K562 (cell line): ENCODE measurements around the gene EDN2. TPM values are rescaled to one million over a fixed set of nuclear protein-coding genes. Genes with fewer than 3 reads are reported as not detected.

Experiments
- ATAC-seq: fragments of 200-7000 bp; cut with Tn5 transposase; 3 replicates; pipeline ENCODE4 v1.9.1; 2020; ENCODE audit warnings: moderate library complexity
- BruUV-seq: library from RNA; stranded (reverse); fragments of 400-500 nt; replicated peaks from 2 replicates; lab custom pipeline; 2021; lab: Mats Ljungman, UMichigan
- CTCF ChIA-PET: fragments of 300-600 bp; formaldehyde crosslinking; extraction: SDS; loops from one replicate; lab custom pipeline; 2021; ENCODE audit warnings: low intra/inter-chr PET ratio; lab: Yijun Ruan, JAX
- POLR2A ChIA-PET: fragments of 300-600, 350-650 bp; sonication (Branson Sonifier 250); formaldehyde crosslinking; extraction: SDS; loops from one replicate; lab custom pipeline; 2021; ENCODE audit warnings: antibody characterized with exemption, inconsistent platforms; lab: Yijun Ruan, JAX
- DNase-seq, 4 experiments: peaks; one replicate each; pipeline versions ENCODE4 v3.0.0 to v3.0.0-alpha.2; 2011 to 2018; ENCODE audit warnings: low spot score in 3 of 4, mixed read lengths in 3 of 4; ENCODE audit errors: extremely low read depth in 1 of 4
- FAIRE-seq: peaks from 2 replicates; lab custom pipeline; 2011; peaks lifted over from hg19 to GRCh38; lab: Jason Lieb, UNC
- H2AFZ ChIP-seq: 2 replicates; pipeline ENCODE4 v1.6.0; 2011; ENCODE audit warnings: low read depth, low read length, control low read depth, inconsistent platforms
- H3K27ac ChIP-seq: fragments of 200-600 bp; 3 replicates; pipeline ENCODE4 v1.8.0; 2011; ENCODE audit warnings: low read depth, mild to moderate bottlenecking, control low read depth, inconsistent platforms, low read length, moderate library complexity, mixed read lengths; ENCODE audit errors: extremely low read depth
- H3K27me3 ChIP-seq, 2 experiments: fragments of 300-600 bp in 1 of 2; 2 replicates in 1 of 2; 3 replicates in 1 of 2; pipeline versions ENCODE4 v1.6.0 to v1.8.0; 2011; ENCODE audit warnings: inconsistent platforms in 2 of 2, low read length in 2 of 2, mild to moderate bottlenecking in 1 of 2, mixed read lengths in 1 of 2, moderate library complexity in 1 of 2; ENCODE audit not compliant: control insufficient read depth in 2 of 2, insufficient read depth in 2 of 2
- H3K36me3 ChIP-seq: fragments of 300-600 bp; 3 replicates; pipeline ENCODE4 v1.8.0; 2011; ENCODE audit warnings: mild to moderate bottlenecking, low read length, inconsistent platforms; ENCODE audit not compliant: control insufficient read depth, insufficient read depth
- H3K4me1 ChIP-seq, 2 experiments: fragments of 200-600 bp in 1 of 2; replicated peaks in 1 of 2; 2 replicates in 1 of 2; 3 replicates in 1 of 2; pipeline versions ENCODE4 v1.5.1 to v1.8.0; 2011; ENCODE audit warnings: inconsistent platforms in 2 of 2, low read length in 2 of 2, mild to moderate bottlenecking in 1 of 2, mixed read lengths in 1 of 2, moderate library complexity in 1 of 2; ENCODE audit not compliant: control insufficient read depth in 2 of 2, insufficient read depth in 2 of 2
- H3K4me2 ChIP-seq: 2 replicates; pipeline ENCODE4 v1.6.1; 2011; ENCODE audit warnings: low read length, control low read depth, inconsistent platforms, mixed read lengths; ENCODE audit not compliant: insufficient read depth
- H3K4me3 ChIP-seq: fragments of 200-600 bp; sonication (generic), shearing (Covaris generic); 2 replicates; pipeline ENCODE4 v1.5.1; 2016; ENCODE audit warnings: control low read depth, inconsistent platforms
- H3K79me2 ChIP-seq: fragments of 200-600 bp; 3 replicates; pipeline ENCODE4 v1.8.0; 2011; ENCODE audit warnings: low read length, inconsistent platforms; ENCODE audit not compliant: control insufficient read depth, insufficient read depth
- H3K9ac ChIP-seq, 2 experiments: 2 replicates each; pipeline versions ENCODE4 v1.6.0 to v1.6.1; 2011; ENCODE audit warnings: low read depth in 2 of 2, low read length in 2 of 2, control low read depth in 1 of 2, inconsistent platforms in 1 of 2, mild to moderate bottlenecking in 1 of 2, mixed read lengths in 1 of 2; ENCODE audit not compliant: insufficient read depth in 1 of 2
- H3K9me1 ChIP-seq: one replicate; pipeline ENCODE4 v1.6.0; 2011; ENCODE audit warnings: inconsistent platforms, mild to moderate bottlenecking, low read length, moderate library complexity; ENCODE audit not compliant: control insufficient read depth, insufficient read depth
- H3K9me3 ChIP-seq: replicated peaks from 2 replicates; pipeline ENCODE4 v1.5.1; 2011; ENCODE audit warnings: low read depth, low read length, inconsistent platforms; ENCODE audit not compliant: control insufficient read depth, insufficient read depth
- H4K20me1 ChIP-seq: replicated peaks from 2 replicates; pipeline ENCODE4 v1.6.1; 2011; ENCODE audit warnings: low read length, inconsistent platforms, mixed read lengths; ENCODE audit not compliant: control insufficient read depth, insufficient read depth
- DDX20 ChIP-seq: fragments of 450-650 bp; IDR thresholded peaks from 2 replicates; pipeline ENCODE4 v1.6.1; 2016; ENCODE audit warnings: missing genetic modification characterization, low read depth, mild to moderate bottlenecking, missing compliant biosample characterization, moderate library complexity
- DNMT1 ChIP-seq: fragments of 450-650 bp; IDR thresholded peaks from 2 replicates; pipeline ENCODE4 v1.6.1; 2016; ENCODE audit warnings: antibody characterized with exemption, mild to moderate bottlenecking
- ETV5 ChIP-seq: sonication (generic); formaldehyde crosslinking; IDR thresholded peaks from 2 replicates; pipeline ENCODE4 v1.4.0; 2020; ENCODE audit warnings: low read depth, mild to moderate bottlenecking, missing genetic modification reagents
- HDAC6 ChIP-seq: IDR thresholded peaks from 2 replicates; pipeline ENCODE4 v1.6.1; 2012; ENCODE audit warnings: low read depth, mild to moderate bottlenecking, control low read depth, inconsistent platforms, low read length, moderate library complexity
- HLTF ChIP-seq: fragments of 450-650 bp; IDR thresholded peaks from 2 replicates; pipeline ENCODE4 v1.6.1; 2016
- KAT2B ChIP-seq: IDR thresholded peaks from one replicate; pipeline ENCODE4 v1.6.1; 2012; ENCODE audit warnings: low read depth, mild to moderate bottlenecking, control low read depth, inconsistent platforms, low read length, moderate library complexity
- MAFG ChIP-seq: fragments of 450-650 bp; conservative IDR thresholded peaks from 2 replicates; pipeline ENCODE4 v1.6.1; 2016; ENCODE audit warnings: missing genetic modification characterization, missing compliant biosample characterization
- PHF20 ChIP-seq: fragments of 450-650 bp; IDR thresholded peaks from 2 replicates; pipeline ENCODE4 v1.6.1; 2018; ENCODE audit not compliant: partially characterized antibody
- POLR3G ChIP-seq: IDR thresholded peaks from 2 replicates; pipeline ENCODE4 v1.6.1; 2011; ENCODE audit not compliant: insufficient read length, insufficient replicate concordance; ENCODE audit errors: extremely low read depth
- SMAD1 ChIP-seq: fragments of 150-350 bp; IDR thresholded peaks from 2 replicates; pipeline ENCODE4 v1.6.1; 2014; ENCODE audit warnings: low read length, low read depth; ENCODE audit not compliant: partially characterized antibody
- TFAM ChIP-seq: fragments of 250-450 bp; sonication (Bioruptor Pico); conservative IDR thresholded peaks from 2 replicates; pipeline ENCODE4 v1.5.0; 2021; ENCODE audit warnings: mild to moderate bottlenecking, moderate library complexity
- ZNF175 ChIP-seq: fragments of 200-800 bp; sonication (Bioruptor generic); IDR thresholded peaks from 2 replicates; pipeline ENCODE4 v1.6.1; 2016; ENCODE audit warnings: low read depth, mild to moderate bottlenecking, missing genetic modification characterization, missing compliant biosample characterization
- ZNF24 ChIP-seq: fragments of 450-650 bp; IDR thresholded peaks from 2 replicates; pipeline ENCODE4 v1.6.1; 2016
- ZNF511 ChIP-seq: sonication (generic); formaldehyde crosslinking; IDR thresholded peaks from 2 replicates; pipeline ENCODE4 v1.8.0; 2022; ENCODE audit warnings: mild to moderate bottlenecking, missing genetic modification reagents
- ZNF780A ChIP-seq: fragments of 250-450 bp; sonication (Bioruptor Pico); IDR thresholded peaks from 2 replicates; pipeline ENCODE4 v1.5.0; 2021; ENCODE audit warnings: mild to moderate bottlenecking
- WGBS: fragments of 100-300 bp; shearing (Covaris generic); methylation state at CpG from one replicate; pipeline ENCODE4 v1.1.6; 2016; ENCODE audit warnings: low coverage, mixed read lengths; ENCODE audit not compliant: insufficient coverage; ENCODE audit errors: missing lambda C conversion rate; 5-methylcytosine and 5-hydroxymethylcytosine counted together
- in situ Hi-C: fragments of 300-500 bp; cut with MboI; formaldehyde crosslinking; loops from 4 replicates; pipeline ENCODE4 v1.15.0; 2018; ENCODE audit warnings: inconsistent platforms, mixed read lengths
- intact Hi-C: fragments of 100-400 bp; cut with micrococcal nuclease; formaldehyde crosslinking; loops from 2 replicates; pipeline ENCODE4 v1.14.2; 2022
- polyA plus RNA-seq, 8 experiments: library from polyadenylated mRNA; depleted of rRNA in 4 of 8; stranded (reverse) in 5 of 8; unstranded in 3 of 8; fragments of >200 nt; fragmentation: Nextera tagmentation in 2 of 8; fragmentation: Illumina TruSeq in 1 of 8; extraction: Ambion mirVana in 2 of 8; extraction: Trizol in 1 of 8; gene quantifications; 2 replicates each; pipeline versions ENCODE4 v1.2.1 to v1.2.3, GENCODE V29; 2011 to 2014; ENCODE audit warnings: inconsistent platforms in 1 of 8, missing spikeins in 1 of 8
- total RNA-seq, 7 experiments: library from RNA; depleted of rRNA in 6 of 7; stranded (reverse); fragments of >200 nt in 6 of 7; fragmentation: Illumina TruSeq in 2 of 7; extraction: Trizol in 2 of 7; gene quantifications; 2 replicates each; pipeline versions ENCODE4 v1.2.1 to v1.2.3, GENCODE V29; 2011 to 2021; ENCODE audit warnings: low replicate concordance in 1 of 7

EDN2 gene
- total and polyA plus RNA-seq, 9 of the 15 experiments (the other 6 are each of a cell fraction or from before 2014, with no cell fraction given) = not detected

- POLR2A ChIA-PET = interaction anchor here (0.5 to 1.8 kb wide), 3 partner anchors 10 to 445 kb away, joined by 3 to 4 read pairs (median 4); no protein-coding TSS in a partner anchor
- CTCF ChIA-PET = no interaction called here
- no peak overlapping the region for H2AFZ ChIP-seq
Measured at GRCh38 chr1:41483001-41483850, 1.3 kb downstream of the EDN2 start.

GRCh38 chr1:41482001-41482765 is 2.3 kb downstream of the EDN2 start:
- Histone ChIP-seq H3K27ac (no peak overlapping the region), H3K4me3 (no peak overlapping the region), H3K9me3 (no peaks in the 10 kb centered on the region), H2AFZ (no peak overlapping the region), H4K20me1 (peaks cover 10% of the 10 kb centered on the region), H3K4me1 (peaks cover 6 to 19% of the 10 kb centered on the region in 2 experiments; a peak in 4 of 5 replicates), H3K9ac (no peak overlapping the region), H3K36me3 (no peaks in the 10 kb centered on the region), H3K4me2 (no peak overlapping the region), H3K9me1 (no peaks in the 10 kb centered on the region), H3K79me2 (no peaks in the 10 kb centered on the region), H3K27me3 (peaks cover 15 to 81% of the 10 kb centered on the region in 2 experiments; a peak in 4 of 5 replicates)
- no peak for ATAC-seq
- 3% methylated on average over 18 of the region's 18 CpGs for WGBS
- no peak for TF ChIP-seq DNMT1
- TF ChIP-seq KAT2B = no peak
- TF ChIP-seq ZNF511 = no peak
- no peak for TF ChIP-seq ZNF24
- TF ChIP-seq ZNF175 = no peak
- TF ChIP-seq PHF20 = no peak
- TF ChIP-seq TFAM (CRISPR knock-in tag) = no peak
- TF ChIP-seq ZNF780A (CRISPR knock-in tag) = no peak
- no peak for TF ChIP-seq ETV5 (CRISPR knock-in tag)
- no peak for TF ChIP-seq MAFG
- TF ChIP-seq POLR3G = no peak
- TF ChIP-seq HLTF = no peak
- no peak for TF ChIP-seq SMAD1
- DNase-seq = no peak
- BruUV-seq = no TSS peak
- POLR2A ChIA-PET = interaction anchor here (0.6 to 1.8 kb wide), 4 partner anchors 9 to 282 kb away, joined by 3 to 4 read pairs (median 4); no protein-coding TSS in a partner anchor
- CTCF ChIA-PET = no interaction called here
- no peak for FAIRE-seq
- intact Hi-C loops = no loop called here
- in situ Hi-C loops = no loop called here

More at GRCh38 chr1:41483001-41483850, 1.3 kb downstream of the EDN2 start:
- H3K4me1 ChIP-seq = peaks cover 6 to 19% of the 10 kb centered on the region in 2 experiments; a peak in 4 of 5 replicates
- H3K36me3 ChIP-seq = no peaks in the 10 kb centered on the region
- H3K79me2 ChIP-seq = no peaks in the 10 kb centered on the region
- no peaks in the 10 kb centered on the region for H3K9me1 ChIP-seq
- no peak overlapping the region for H3K4me3 ChIP-seq
- H3K9ac ChIP-seq = no peak overlapping the region
- peaks cover 10% of the 10 kb centered on the region for H4K20me1 ChIP-seq
- ATAC-seq (no peak), DNase-seq (no peak), FAIRE-seq (no peak)
- peaks cover 16 to 84% of the 10 kb centered on the region in 2 experiments; a peak in 4 of 5 replicates for H3K27me3 ChIP-seq
- WGBS = 7% methylated on average over 21 of the region's 21 CpGs
- intact Hi-C loops (no loop called here), in situ Hi-C loops (no loop called here)
- no peak overlapping the region for H3K4me2 ChIP-seq
- no peak for TF ChIP-seq HDAC6
- TF ChIP-seq DDX20 (tag) = no peak
- H3K9me3 ChIP-seq = no peaks in the 10 kb centered on the region
- no TSS peak for BruUV-seq
- H3K27ac ChIP-seq = no peak overlapping the region
